HCT116 (cell line): ENCODE measurements around the gene COL4A1.
A peak's percentile ranks its signal among the peaks of the same experiment; 100 is the strongest.

Experiments used
- ATF3 ChIP-seq: IDR thresholded peaks from 2 replicates; pipeline ENCODE4 v1.6.1; 2012
- CTCF ChIP-seq, 3 experiments: fragments of 200-600 bp in 1 of 3; sonication (generic) in 1 of 3; IDR thresholded peaks in 2 of 3; conservative IDR thresholded peaks in 1 of 3; 2 replicates each; pipeline ENCODE4 v1.5.1; 2012 to 2017; ENCODE audit warnings: low read depth in 2 of 3, low read length in 2 of 3, antibody characterized with exemption in 1 of 3, borderline replicate concordance in 1 of 3, control low read depth in 1 of 3, mild to moderate bottlenecking in 1 of 3, mixed read lengths in 1 of 3, mixed run types in 1 of 3, moderate library complexity in 1 of 3; ENCODE audit not compliant: insufficient read depth in 1 of 3
- POLR2A ChIP-seq: IDR thresholded peaks from 2 replicates; pipeline ENCODE4 v1.7.0; 2011; ENCODE audit warnings: borderline replicate concordance; ENCODE audit not compliant: insufficient read depth, insufficient read length; ENCODE audit errors: extremely low read depth
- RAD21 ChIP-seq: IDR thresholded peaks from 2 replicates; pipeline ENCODE4 v1.6.1; 2012; ENCODE audit warnings: low read depth, mild to moderate bottlenecking
- ZFX ChIP-seq: fragments of 450-650 bp; IDR thresholded peaks from 2 replicates; pipeline ENCODE4 v1.6.1; 2017
- ZNF274 ChIP-seq: fragments of 200-500 bp; sonication (Bioruptor generic); IDR thresholded peaks from 2 replicates; pipeline ENCODE4 v1.6.1; 2014; ENCODE audit warnings: mild to moderate bottlenecking, low read depth, low read length, inconsistent platforms

- TF ChIP-seq CTCF (IDR thresholded peaks at IDR 0.05 in 2 of 3, conservative IDR thresholded peaks at IDR 0.05 in 1 of 3; ENCODE audit: borderline replicate concordance in 1 of 3, insufficient read depth in 1 of 3, low read depth in 2 of 3, low read length in 2 of 3) (peak; percentile 65 to 92 (median 91); a peak in 5 of 6 replicates), POLR2A (no peak), ZNF274 (no peak), ATF3 (no peak), RAD21 (peak; percentile 85), ZFX (no peak)
Observed at GRCh38 chr13:110116072-110116487, 190.9 kb downstream of the COL4A1 start.
